NCI-H128 (cell line): ENCODE measurements around the gene EDEM2.
"Not testable (repeated sequence)": the region's sequence is repeated elsewhere in the genome, so short reads cannot be mapped to it uniquely, and the experiment has no call there.

Source experiments
- DNase-seq: peaks from one replicate; lab custom pipeline; 2025; ENCODE audit not compliant: unreplicated experiment; lab: John Stamatoyannopoulos, UW

EDEM2 gene

DNA sequence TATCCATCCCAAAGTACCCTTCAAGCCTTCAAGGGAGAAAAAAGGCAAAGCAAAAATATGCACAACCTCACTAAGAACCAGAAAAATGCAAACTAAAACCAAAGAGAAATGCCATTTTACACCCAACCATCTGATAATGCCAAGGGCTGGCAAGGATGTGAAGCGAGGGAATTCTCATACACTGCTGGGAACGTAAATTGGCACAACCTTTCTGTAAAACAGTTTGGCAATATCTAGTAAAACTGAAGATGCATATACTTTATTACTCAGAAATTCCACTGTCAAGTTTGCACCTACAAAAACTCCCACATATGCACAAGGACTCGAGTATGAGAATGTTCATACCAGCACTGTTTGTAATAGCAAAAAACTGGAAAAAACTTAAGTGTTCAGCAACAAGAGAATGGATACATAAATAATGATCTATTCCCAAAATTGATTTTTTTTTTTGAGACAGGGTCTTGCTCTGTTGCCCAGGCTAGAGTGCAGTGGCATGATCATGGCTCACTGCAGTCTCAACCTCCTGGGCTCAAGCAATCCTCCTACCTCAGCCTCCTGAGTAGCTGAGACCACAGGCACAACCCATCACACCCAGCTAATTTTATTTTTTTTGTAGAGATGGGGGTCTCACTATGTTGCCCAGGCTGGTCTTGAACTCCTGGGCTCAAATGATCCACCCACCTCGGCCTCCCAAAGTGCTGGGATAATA, 21.7 kb upstream of the EDEM2 start:
- DNase-seq: not testable (repeated sequence)

DNA sequence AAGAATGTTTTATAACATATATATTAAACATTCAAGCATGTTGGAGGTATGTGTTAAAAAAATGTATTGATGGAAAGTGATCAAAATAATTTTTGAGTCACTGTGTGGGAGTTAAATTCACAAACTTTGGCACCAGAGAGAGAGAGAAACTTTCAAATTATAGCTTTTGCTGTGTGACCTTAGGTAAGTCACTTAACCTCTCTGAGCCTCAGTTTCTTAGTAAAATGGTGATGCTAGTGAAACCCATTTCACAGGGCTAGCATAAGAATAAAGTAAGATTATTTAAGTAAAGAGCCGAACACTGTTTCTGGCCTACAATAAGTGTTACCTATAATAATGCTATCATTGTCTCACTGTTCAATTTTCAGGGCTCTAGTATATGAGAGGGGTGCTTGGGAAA, 20.7 kb upstream of the EDEM2 start:
- DNase-seq: no peak

DNA sequence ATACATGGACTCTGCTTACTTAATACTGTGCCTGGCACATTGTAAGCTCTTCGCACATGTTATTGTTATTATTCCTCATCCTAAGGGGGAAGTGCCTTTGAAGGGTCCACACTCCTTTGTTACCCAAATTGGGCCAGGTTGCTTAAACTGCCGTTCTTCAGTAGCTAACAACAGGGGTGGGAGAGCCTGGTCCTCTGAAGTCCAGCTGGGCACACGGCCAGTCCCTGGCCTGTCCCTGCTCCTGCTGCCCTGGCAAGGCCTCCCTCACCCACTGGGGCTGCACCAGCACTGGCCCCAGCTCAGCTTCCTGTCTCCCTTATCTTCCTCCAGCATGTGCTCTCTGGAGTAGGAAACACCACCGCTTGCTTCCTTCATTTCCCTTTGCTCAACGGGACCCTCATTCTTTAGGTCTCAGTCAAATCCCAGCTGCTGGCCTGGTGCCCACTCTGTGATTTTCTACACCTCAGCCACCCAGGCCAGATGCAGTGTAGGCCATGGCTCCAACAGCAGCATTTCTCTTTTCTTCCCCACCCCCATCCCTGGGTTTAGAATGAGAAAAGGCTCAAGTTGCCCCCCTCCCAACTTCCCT, 19.2 kb upstream of the EDEM2 start:
- no peak for DNase-seq

DNA sequence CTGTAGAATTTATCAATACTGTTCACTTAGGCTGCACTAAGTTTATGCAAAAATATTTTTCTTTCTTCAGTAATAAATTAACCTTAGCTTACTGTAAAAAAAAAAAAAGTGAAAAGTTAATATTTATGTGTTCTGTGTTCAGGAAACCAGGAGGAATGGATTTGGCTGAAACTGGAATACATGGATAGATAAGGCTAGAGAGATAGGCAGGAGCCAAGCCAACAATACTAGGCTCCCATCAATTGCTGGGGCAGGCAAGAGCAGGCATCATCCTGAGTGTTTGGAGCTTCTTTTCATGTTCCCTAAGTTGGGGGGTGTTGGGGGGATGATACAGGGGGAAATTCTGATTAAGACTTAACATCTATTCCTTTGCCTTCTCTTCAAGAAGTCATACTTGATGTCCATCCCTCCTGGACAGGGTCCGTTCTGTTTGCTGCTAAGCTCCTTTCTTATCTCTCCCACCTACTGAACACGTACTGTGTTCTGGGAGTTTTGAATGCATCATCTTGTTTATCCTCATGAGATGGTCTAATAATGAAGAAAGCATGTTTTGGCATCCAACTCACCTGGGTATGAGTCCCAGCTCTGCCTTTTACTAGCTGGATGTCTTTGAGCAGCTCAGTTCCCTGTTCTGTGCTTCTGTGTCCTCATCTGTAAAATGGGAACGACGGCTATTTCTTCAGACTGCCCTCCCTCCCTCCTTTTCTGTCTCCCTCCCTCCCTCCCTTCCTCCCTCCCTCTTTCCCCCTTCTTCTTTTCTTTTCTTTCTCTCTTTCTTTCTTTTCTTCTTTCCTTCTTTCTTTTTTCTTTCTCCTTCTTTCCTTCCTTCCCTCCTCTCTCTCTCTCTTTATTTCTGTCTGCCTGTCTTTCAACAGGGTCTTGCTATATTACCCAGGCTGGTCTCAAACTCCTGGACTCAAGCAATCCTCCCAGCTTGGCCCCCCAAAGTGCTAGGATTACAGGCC, 18.4 kb upstream of the EDEM2 start:
- DNase-seq: no peak

DNA sequence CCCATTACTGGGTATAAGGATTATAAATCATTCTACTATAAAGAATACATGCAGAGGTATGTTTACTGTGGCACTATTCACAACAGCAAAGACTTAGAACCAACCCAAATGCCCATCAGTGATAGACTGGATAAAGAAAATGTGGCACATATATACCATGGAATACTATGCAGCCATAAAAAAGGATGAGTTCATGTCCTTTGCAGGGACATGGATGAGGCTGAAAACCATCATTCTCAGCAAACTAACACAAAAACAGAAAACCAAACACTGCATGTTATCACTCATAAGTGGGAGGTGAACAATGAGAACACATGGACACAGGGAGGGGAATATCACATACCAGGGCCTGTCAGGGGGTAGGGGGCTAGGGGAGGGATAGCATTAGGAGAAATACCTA, 17.4 kb upstream of the EDEM2 start:
- not testable (repeated sequence) for DNase-seq

DNA sequence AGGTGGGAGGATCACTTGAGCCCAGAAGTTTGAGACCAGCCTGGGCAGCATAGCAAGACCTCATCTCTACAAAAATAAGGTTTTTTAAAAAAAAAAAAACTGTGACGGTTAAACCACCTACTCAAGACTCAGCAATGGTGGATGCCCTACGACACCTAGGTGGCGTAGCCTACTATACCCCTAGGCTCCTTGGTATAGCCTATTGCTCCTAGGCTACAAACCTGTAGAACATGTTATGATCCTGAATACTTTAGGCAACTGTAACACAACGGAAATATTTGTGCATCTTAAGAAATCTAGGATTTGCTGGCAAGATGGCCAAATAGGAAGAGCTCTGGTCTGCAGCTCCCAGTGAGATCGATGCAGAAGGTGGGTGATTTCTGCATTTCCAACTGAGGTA, 13.2 kb upstream of the EDEM2 start:
- DNase-seq: not testable (repeated sequence)

DNA sequence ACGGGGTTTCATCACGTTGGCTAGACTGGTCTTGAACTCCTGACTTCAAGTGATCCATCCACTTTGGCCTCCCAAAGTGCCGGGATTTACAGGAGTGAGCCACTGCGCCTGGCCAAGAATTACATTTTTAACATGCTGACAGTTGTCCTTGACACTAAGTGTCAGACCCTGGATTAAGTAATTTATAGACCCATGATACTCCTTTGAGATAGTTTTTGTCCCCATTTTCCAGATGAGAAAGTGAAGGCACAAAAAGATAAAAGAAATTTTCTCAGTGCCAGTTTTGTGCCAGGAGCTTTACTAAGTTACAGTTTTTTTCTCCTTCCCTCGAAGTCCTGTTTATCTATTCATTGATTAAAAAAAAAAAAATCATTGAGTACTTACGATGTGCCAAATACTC, 9.8 kb upstream of the EDEM2 start:
- DNase-seq: no peak

DNA sequence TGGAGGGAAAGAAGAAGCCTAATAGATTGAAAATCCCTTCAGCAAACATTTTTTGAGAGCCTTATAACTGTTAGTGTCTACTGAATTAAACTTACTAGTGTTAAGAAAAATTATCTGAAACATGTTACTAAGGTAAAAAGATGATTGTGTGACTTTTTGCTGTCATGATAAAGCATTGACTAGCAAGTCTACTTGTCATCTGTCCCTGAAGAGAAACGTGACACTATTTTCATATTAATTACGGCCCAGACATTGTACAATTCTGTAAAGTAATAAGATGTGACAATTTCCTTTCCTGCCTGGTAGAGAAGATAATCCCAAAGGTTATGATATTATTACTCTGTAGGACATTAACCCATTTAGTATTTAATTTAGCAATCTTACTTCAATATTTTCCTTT, 8.8 kb upstream of the EDEM2 start:
- DNase-seq: no peak

DNA sequence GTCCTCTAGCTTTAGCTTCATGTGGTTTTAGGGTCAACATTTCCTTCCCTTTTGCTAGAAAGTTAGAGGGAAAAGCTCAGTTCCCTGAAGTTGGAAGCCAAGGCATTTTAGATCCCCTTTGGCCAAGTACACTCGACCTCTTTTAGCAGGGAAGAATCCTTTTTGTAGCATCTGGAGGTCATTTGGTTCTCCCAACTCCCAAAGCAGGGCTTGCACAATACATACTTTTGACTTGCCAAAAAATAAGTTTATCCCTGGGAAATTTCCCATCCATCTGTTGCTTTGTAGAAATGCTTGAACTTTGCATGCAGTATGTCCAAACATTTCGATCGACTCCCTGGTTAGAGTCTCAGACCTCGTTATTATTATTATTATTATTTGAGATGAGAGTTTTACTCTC, 4.6 kb upstream of the EDEM2 start:
- DNase-seq: no peak

DNA sequence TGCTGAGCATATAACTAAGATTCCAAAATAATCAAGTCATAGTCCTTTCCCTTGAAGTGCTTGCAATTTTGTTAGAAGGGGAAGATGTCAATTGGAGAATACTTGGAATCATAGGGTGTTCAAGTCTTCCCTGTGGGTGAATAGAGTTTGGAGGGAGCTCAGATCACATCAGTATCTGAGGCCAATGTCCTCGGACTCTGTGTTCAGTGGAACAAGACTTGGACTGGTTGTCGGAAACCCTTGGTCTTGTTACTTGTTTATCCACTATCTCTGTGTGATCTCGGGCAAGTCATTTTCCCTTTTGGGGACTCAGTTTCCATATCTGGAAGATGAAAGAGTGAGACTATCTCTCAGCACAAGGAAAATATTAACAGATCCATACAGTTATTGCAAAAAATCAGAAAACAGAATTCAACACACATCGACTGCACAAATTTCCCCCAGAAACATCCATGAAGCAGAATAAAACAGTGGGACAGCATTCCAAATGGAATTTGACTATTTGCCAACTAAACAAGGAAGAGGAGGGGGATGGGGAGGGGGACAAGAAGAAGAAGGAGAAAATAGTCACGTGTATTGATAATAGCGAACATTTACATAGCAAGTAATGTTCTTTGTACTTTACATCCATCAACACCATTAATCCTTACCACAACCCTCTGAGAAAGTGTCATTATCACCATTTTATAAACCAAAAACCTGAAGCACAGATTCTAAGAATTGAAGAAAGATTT, 3.9 kb upstream of the EDEM2 start:
- no peak for DNase-seq

DNA sequence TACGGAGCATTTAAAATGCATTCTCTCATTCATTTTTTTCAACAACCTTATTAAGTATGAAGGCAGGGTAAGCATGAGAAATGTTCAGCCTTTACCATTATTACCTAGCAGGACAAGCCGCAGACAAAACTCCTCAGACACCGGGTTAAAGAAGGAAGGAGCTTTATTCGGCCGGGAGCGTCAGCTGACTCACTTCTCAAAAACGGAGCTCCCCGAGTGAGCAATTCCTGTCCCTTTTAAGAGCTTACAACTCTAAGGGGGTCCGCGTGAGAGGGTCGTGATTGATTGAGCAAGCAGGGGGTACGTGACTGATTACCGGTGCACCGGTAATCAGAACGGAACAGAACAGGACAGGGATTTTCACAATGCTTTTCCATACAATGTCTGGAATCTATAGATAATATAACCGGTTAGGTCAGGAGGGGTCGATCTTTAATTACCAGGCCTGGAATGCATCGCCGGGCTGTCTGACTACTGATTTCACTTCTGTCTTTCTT, 487 bp upstream of the EDEM2 start:
- not testable (repeated sequence) for DNase-seq

DNA sequence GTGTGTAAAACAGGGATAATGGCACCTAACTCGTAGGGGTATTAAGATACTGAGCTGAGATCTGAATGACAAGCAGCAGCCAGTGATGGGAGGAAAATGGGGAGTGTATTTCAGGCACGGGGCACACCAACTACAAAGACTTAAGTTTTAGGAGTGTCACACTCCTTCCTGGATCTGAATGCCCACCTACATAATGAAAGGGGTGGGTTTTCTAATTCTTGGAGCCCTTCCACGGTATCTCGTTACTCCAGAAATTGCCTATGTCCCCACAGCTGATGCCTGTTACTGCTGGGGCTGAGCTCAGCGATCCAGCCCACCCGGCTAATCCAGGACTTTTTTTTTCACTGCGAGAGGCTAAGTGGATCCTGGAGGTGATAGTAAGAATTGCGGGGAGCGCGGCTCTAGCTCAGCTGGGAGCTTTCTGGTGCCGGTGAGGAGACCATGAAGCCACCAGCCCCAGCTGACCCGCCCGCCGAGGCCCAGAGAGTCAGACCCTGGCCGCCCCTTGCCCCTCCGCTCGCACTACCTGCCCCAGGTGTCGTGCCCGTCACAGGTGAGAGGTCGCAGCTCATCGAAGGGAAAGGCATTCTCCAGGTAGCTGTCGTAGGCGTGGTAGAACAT, 727 bp downstream of the EDEM2 start:
- no peak for DNase-seq

DNA sequence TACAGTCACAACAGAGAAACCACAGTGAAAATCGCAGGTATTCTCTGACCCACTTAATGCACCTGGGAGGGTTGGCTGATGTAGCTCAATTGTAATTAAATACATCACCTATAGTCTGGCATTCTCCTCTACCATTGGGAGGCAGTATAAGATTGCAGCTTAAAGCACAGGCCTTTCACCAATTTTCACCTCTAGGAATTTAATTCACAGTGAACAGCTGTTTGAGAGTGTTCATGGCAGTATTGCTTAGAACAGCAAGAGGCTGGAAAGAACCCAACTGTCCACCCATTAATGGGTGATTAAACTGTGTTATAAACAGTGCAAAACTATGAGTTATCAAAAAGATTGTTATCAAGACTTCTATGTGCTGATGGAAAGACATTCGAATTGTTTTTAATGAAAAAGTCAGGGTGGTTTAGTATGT, 2.0 kb downstream of the EDEM2 start:
- no peak for DNase-seq

DNA sequence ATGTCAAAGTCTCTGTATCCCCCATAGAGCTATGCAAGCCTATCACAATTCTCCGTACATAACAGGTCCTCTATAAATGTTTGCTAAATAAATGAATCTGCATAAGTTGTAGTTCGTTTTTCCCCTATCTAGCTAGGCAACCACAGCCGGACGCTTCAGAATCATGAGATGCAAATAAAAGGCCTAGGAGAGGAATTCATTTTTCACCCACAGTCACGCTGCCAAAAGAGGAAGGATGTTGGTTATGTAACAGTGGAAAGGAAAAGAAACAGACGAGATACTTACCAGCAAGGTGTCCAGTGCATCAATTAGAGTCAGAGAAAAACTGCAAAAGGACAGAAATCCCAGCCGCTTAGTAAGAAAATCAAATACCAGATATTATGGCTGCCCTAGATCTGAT, 2.4 kb downstream of the EDEM2 start:
- no peak for DNase-seq

DNA sequence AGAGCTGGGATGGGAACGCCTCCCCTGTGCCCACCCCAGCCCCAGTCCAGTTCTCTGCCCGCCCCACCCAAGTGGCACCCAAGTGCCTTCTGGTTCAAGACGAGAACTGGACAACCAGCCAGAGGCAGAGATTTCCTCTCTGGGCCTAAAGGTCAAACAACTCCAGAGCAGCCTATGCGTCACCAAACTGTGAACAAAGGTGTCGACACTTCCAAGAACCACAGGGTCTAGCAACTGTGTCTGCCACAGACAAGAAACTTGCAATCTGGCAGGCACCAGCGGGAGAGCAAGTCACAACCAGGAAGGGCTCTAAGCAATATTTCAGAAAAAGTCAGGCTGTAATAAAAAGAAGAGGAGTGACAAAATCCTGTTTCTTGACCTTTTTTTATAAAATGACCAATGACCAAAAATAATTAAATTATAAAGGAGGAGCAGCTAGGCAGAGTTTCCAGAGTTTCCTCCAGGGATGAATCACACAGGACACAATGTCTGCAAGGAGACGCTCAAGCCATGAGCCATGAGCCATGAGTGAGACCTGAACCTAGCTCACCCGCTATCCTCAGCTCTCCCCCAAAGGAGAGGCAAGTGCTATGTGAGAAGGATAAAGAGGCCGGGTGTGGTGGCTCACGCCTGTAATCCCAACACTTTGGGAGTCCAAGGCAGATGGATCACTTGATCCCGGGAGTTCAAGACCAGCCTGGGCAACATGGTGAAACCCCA, 11.1 kb downstream of the EDEM2 start:
- DNase-seq: no peak

DNA sequence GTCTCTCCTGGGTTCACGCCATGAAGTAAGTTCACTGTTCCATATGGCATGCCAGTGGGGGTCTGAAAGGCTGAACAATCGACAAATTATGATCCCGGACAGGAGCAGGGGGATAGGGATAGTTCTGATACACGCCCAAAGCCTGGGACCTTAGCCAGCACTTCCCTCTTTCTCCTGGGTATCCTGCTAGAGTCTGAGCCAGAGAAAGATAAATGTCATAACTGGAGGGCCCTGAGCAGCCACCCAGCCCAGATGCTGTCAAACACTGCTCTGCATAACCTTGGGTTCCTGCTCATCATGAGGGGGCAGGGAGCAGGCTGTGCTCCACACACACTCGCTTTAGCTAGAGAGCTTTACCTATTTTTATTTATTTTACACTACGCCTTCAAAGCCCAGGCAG, 12.3 kb downstream of the EDEM2 start:
- no peak for DNase-seq

DNA sequence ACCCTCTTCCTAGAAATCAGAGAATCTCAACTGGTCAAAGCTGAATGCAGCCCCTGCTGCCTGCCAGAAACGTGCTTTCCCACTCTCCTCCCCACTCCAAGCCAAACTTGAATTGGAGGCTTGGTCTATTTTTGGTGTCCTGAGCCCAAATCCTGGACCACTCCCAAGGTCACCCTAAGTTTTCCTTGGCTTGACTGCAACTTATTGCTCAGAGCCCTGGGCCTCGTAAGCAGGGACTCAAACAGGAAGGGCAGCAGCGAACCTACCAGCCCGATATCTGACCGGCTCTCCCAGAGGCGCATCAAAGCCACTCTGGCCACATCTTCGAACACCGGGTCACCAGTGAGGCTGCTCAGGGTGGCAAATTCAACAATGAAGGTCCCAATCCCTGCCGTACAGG, 12.7 kb downstream of the EDEM2 start:
- no peak for DNase-seq

DNA sequence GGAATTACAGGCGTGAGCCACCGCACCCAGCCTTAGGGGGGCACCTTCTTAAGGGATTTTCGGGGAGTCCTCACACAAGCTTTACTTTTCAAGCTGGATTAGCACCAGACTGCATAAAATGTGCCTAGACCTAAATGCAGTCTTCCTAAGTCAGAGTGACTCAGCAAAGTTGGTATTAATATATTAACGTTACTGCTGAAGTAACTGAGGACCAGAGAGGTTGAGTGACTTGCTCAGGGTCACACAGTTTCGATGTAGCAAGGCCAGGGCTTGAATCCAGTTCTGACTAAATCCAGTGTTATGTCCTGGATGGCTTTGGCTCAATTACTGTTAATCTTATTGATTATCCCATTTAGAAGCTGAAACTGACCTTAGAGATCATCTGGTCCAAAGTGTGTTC, 13.4 kb downstream of the EDEM2 start:
- DNase-seq: no peak

DNA sequence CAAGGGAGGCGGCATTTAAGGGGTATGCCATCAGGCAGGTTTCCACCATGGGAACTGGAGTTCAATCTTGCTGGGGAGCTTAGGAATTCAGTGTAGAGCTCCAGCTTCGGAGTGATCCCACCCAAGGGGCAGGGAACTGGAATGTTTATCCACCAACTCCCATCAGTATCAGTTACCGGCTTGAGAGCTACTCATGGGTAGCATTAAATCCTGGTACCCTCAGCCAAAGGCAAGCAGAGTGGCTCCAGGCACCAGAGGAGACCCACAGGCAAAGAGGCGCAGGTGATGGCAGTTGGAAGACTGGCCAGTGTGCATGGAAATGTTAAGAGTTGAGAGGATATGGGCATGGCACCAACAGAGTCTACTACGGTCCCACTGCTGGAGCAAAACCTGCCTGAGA, 14.1 kb downstream of the EDEM2 start:
- DNase-seq: no peak

DNA sequence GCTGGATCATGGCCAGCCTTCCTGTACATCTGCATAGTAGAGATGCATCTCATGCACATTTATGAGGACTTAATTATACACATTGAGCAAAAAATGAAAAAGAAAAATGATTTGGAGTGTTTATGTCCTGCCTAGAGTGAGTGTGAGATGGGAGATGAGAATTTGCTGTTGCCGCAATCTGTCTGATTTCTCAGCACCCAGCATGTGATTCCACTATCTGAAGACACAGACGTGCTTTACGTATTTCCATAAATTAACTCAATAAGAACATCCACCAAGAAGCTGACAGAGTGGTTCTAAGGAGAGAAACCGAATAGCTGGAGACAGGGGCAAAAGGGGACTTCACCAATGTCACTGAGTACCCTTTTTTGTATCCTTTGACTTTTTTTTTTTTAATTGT, 15.2 kb downstream of the EDEM2 start:
- DNase-seq: no peak
